Calu3 (cell line): ENCODE measurements around the gene LRCOL1. TPM values are rescaled to one million over a fixed set of nuclear protein-coding genes. Genes with fewer than 3 reads are reported as not detected.
A peak's percentile ranks its signal among the peaks of the same experiment; 100 is the strongest.

Experiments used
- Bru-seq: library from RNA; stranded (reverse); fragments of 400-500 nt; gene quantifications from one replicate; lab custom pipeline; 2021; lab: Mats Ljungman, UMichigan
- BruChase-seq, 2 experiments: library from RNA; stranded (reverse); fragments of 400-500 nt; gene quantifications; one replicate each; lab custom pipeline; 2021; lab: Mats Ljungman, UMichigan
- BruUV-seq: library from RNA; stranded (reverse); fragments of 400-500 nt; replicated peaks from 2 replicates; lab custom pipeline; 2021; lab: Mats Ljungman, UMichigan
- CTCF ChIA-PET: fragments of 300-600 bp; sonication (Branson Sonifier 250); formaldehyde crosslinking; loops from one replicate; lab custom pipeline; 2022; ENCODE audit warnings: antibody characterized with exemption; lab: Charles Lee
- DNase-seq: peaks from one replicate; pipeline ENCODE4 v3.0.0; 2022
- H3K27ac Mint-ChIP-seq: one replicate; pipeline ENCODE4 v1.8.0; 2022; ENCODE audit warnings: mixed read lengths; ENCODE audit not compliant: unreplicated experiment
- H3K27me3 Mint-ChIP-seq: one replicate; pipeline ENCODE4 v1.8.0; 2022; ENCODE audit warnings: mixed read lengths; ENCODE audit not compliant: unreplicated experiment
- H3K36me3 Mint-ChIP-seq: one replicate; pipeline ENCODE4 v1.8.0; 2022; ENCODE audit warnings: mild to moderate bottlenecking, moderate library complexity, mixed read lengths; ENCODE audit not compliant: insufficient read depth, unreplicated experiment
- H3K4me1 Mint-ChIP-seq: one replicate; pipeline ENCODE4 v1.8.0; 2022; ENCODE audit warnings: mild to moderate bottlenecking, low read depth, mixed read lengths; ENCODE audit not compliant: unreplicated experiment
- H3K4me3 Mint-ChIP-seq: one replicate; pipeline ENCODE4 v1.8.0; 2022; ENCODE audit warnings: mild to moderate bottlenecking, low read depth, moderate library complexity, mixed read lengths; ENCODE audit not compliant: unreplicated experiment
- H3K9me3 Mint-ChIP-seq: one replicate; pipeline ENCODE4 v1.8.0; 2022; ENCODE audit warnings: low read depth, mixed read lengths; ENCODE audit not compliant: unreplicated experiment
- intact Hi-C: fragments of 100-400 bp; cut with micrococcal nuclease; formaldehyde crosslinking; loops from one replicate; pipeline ENCODE4 v1.10.0; 2022; ENCODE audit not compliant: unreplicated experiment
- long read RNA-seq: library from polyadenylated mRNA; stranded (forward); transcript quantifications from one replicate; pipeline ENCODE4 v2.0.0, GENCODE V29; 2022
- total RNA-seq: library from RNA; stranded (reverse); gene quantifications from 2 replicates; pipeline ENCODE4 v1.2.3, GENCODE V29; 2022
- TF ChIP-seq, protein P1 (sequence below): fragments of 200-600 bp; IDR thresholded peaks from one replicate; pipeline ENCODE4 v1.8.0; 2022; ENCODE audit warnings: antibody characterized with exemption; ENCODE audit not compliant: unreplicated experiment

Gene LRCOL1
- total RNA-seq (not detected in 2 replicates), Bru-seq, nascent RNA (percentile 9 among the genes with signal in this experiment), BruChase-seq, experiment 1, labeled RNA remaining after a 6-hour chase (percentile 32 among the genes with signal in this experiment), BruChase-seq, experiment 2, labeled RNA remaining after a 2-hour chase (percentile 15 among the genes with signal in this experiment)
- long read RNA-seq, result 0 reads

DNA sequence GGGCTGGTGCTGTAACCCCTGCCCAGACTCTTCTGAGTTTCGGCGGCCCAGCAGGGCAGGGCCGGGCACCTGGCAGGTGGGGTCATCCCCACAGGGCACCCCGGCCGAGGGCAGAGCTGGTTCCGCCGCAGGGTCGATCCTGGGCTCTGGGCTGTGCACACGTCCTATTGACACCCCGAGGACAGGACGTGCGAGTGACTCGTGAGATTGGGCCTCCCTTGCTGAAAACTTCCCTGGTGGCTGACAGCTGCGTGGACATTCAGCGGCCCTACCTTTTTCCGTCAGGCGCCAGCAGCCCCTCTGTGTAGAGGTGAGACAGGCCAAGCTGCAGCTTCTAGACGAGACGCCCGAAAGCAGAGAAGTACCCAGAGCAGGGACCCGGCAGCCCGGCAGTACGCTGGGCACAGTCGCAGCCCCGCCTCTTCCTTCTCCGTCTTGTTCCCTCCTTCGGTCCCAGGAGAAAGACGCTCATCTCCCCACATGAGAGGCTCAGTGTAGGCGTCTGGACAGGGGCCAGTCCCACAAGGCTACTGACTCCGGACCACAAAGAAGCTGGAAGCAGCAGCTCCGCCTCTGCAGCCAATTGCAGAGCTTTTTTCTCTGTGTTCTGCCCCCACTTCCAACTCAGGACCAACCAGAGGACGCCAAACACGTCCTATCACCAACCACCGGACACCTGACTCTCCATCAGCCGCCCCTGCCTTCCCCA is at the start of gene LRCOL1:
Gene LRCOL1, minus strand, starts transcription at position 532 of the 709 bp plus-strand sequence. CDS start 4,331 bp downstream, outside the sequence.
- DNase-seq, result no peak
- no peaks in the 10 kb centered on the region for H3K36me3 Mint-ChIP-seq
- no peaks in the 10 kb centered on the region for H3K9me3 Mint-ChIP-seq
- no TSS peak for BruUV-seq
- H3K4me1 Mint-ChIP-seq, result peaks cover 13% of the 10 kb centered on the region
- H3K27ac Mint-ChIP-seq, result no peak within 1 kb of the TSS
- TF ChIP-seq, protein P1, sequence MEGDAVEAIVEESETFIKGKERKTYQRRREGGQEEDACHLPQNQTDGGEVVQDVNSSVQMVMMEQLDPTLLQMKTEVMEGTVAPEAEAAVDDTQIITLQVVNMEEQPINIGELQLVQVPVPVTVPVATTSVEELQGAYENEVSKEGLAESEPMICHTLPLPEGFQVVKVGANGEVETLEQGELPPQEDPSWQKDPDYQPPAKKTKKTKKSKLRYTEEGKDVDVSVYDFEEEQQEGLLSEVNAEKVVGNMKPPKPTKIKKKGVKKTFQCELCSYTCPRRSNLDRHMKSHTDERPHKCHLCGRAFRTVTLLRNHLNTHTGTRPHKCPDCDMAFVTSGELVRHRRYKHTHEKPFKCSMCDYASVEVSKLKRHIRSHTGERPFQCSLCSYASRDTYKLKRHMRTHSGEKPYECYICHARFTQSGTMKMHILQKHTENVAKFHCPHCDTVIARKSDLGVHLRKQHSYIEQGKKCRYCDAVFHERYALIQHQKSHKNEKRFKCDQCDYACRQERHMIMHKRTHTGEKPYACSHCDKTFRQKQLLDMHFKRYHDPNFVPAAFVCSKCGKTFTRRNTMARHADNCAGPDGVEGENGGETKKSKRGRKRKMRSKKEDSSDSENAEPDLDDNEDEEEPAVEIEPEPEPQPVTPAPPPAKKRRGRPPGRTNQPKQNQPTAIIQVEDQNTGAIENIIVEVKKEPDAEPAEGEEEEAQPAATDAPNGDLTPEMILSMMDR, result no peak
- intact Hi-C loops, result no loop called here
- H3K4me3 Mint-ChIP-seq, result peak within 1 kb of the TSS; percentile 12
- CTCF ChIA-PET, result interaction anchor here (1.0 kb wide), 1 partner anchor 49 kb away, joined by 3 read pairs; no protein-coding TSS in a partner anchor
- H3K27me3 Mint-ChIP-seq, result peaks cover 75% of the 10 kb centered on the region

DNA sequence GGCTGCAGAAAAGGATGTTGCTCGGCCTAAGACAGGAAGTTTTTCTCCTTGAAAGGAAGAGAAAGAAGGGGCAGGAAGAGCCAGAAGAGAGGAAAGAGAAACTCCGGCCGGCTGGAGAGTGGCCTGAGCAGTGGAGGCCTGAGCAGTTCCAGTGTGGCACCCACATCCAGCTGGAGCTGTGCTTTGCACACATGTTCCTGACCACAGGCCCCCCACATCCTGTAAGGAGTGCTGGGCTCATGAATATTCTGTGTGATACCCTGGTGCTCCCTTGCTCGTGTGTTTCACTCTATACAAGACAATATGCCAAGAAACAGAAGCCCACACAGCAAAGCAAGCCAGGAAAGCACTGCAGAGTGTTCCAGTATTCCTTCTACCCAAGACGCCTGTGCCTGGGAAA is 49.7 kb upstream of the LRCOL1 start:
- peaks cover 32% of the 10 kb centered on the region for H3K36me3 Mint-ChIP-seq
- DNase-seq, result no peak
- no peaks in the 10 kb centered on the region for H3K4me1 Mint-ChIP-seq
- BruUV-seq, result no TSS peak
- H3K4me3 Mint-ChIP-seq, result no peak overlapping the region
- H3K27me3 Mint-ChIP-seq, result no peaks in the 10 kb centered on the region
- H3K27ac Mint-ChIP-seq, result no peak overlapping the region
- intact Hi-C loops, result no loop called here
- CTCF ChIA-PET, result no interaction called here
- H3K9me3 Mint-ChIP-seq, result no peaks in the 10 kb centered on the region
- TF ChIP-seq, protein P1, result no peak

DNA sequence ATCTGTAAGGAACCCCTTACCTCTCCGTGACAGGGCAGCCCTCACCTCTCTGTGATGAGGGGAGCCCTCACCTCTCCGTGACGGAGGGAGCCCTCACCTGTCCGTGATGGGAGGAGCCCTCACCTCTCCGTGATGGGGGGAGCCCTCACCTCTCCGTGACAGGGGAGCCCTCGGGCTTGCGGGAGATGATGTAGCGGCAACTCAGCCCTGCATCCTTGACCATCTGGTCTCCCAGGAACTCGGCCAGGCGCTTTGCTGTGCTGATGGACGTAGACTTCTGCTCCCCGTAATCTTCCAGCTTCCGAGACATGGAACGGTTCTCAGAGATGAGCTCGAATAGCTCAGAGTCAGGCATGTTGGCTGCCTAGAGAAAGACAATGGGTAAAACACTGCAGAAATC is 48.8 kb upstream of the LRCOL1 start:
- no TSS peak for BruUV-seq
- H3K27ac Mint-ChIP-seq, result no peak overlapping the region
- no peaks in the 10 kb centered on the region for H3K9me3 Mint-ChIP-seq
- intact Hi-C loops, result no loop called here
- no peaks in the 10 kb centered on the region for H3K27me3 Mint-ChIP-seq
- CTCF ChIA-PET, result no interaction called here
- no peaks in the 10 kb centered on the region for H3K4me1 Mint-ChIP-seq
- TF ChIP-seq, protein P1, result no peak
- no peak for DNase-seq
- H3K4me3 Mint-ChIP-seq, result no peak overlapping the region
- peaks cover 36% of the 10 kb centered on the region for H3K36me3 Mint-ChIP-seq

DNA sequence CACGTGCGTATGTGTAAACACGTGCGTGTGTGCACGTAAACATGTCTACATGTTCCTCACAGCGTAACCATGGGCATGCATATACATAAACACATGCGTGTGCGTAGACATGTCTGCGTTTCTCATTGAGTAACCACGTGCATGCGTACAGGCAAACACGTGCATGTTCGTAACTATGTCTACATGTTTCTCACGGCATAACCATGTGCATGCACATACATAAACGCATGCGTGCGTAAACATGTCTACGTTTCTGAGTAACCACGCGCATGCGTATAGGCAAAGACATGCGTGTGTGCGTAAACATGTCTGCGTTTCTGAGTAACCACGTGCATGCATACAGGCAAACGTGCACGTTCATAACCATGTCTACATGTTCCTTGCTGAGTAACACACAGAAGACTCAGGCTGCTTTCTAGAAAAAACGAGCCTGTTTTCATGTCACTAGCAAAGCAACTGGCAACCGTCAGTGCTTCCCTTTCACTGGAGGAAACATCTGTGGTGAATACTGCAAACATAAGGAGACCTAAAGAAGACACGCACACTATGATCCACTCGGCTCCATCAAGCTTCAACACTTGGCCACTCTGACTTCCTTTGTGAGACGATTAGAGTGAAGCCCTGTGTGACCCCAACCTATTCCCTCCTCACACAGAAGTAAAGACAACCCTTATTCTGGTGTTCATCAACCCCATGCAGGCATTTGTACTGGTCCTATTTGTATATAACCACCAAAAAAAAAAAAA is 47.9 kb upstream of the LRCOL1 start:
- TF ChIP-seq, protein P1, result no peak
- Mint-ChIP-seq H3K27me3 (no peaks in the 10 kb centered on the region), H3K4me3 (no peak overlapping the region), H3K27ac (no peak overlapping the region), H3K36me3 (peaks cover 36% of the 10 kb centered on the region), H3K4me1 (no peaks in the 10 kb centered on the region), H3K9me3 (no peaks in the 10 kb centered on the region)
- no TSS peak for BruUV-seq
- no peak for DNase-seq
- intact Hi-C loops, result no loop called here
- CTCF ChIA-PET, result no interaction called here
